ENCODE measurements around the gene CFAP45. TPM values are rescaled to one million over a fixed set of nuclear protein-coding genes. Genes with fewer than 3 reads are reported as not detected.

CFAP45 gene, protein sequence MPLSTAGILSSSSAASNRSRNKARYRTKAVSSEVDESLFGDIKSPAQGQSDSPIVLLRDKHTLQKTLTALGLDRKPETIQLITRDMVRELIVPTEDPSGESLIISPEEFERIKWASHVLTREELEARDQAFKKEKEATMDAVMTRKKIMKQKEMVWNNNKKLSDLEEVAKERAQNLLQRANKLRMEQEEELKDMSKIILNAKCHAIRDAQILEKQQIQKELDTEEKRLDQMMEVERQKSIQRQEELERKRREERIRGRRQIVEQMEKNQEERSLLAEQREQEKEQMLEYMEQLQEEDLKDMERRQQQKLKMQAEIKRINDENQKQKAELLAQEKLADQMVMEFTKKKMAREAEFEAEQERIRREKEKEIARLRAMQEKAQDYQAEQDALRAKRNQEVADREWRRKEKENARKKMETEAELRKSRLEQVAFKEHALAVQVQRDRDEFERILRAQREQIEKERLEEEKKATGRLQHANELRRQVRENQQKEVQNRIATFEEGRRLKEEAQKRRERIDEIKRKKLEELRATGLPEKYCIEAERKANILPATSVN
- total RNA-seq (1 to 10 TPM; 1.3 to 1.5 TPM), polyA plus RNA-seq (under 1 TPM in 1 of 3 donors, not detected in 2; 0.33 TPM), total RNA-seq (0.52 to 6.4 (median 1.7) reads per million in 6 experiments)

DNA sequence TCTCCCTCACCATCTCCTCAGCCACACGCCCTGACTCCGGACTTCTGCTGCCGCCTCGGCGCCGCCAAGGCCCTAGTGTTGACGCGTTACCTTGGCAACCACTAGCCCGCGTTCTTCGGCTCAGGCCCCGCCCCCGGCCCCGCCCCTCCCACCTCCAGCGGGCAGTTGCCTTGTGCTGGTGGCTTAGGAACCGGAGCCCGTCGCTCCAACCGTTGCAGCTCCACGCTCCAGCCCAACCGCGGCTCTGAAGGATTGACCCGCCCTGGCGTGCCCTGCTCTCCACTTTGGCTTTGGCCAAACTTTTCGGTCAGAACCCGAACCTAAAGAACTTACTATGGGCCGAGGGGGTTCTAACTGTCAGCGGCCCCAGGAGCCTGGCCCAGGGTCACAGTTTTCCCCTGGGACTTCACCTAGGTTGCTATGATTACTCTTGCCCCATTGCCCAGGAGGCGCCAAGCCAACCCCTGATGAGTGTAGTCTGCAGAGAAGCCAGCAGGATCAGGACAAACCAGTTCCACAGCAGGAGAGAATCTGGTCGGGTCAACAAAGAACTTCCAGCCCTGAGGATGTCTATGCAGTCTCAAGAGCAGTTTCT, at the start of gene CFAP45:
TSS of gene CFAP45 (minus strand) at position 80 of the 595 bp plus-strand sequence. CDS start at position 13, 67 bp downstream.
- H3K27ac Mint-ChIP-seq, result peak within 1 kb of the TSS in 4 of 10 donors; percentile 56 to 80 (median 70)
- H3K9me3 Mint-ChIP-seq, result peaks cover 0 to 5% (median 0%) of the 10 kb centered on the region in 9 donors
- POLR2A ChIA-PET, result interaction anchor here (0.9 to 1.1 kb wide), 2 partner anchors 10 to 25 kb away, joined by 3 to 6 read pairs; partner anchors contain the start of gene TAGLN2
- DNase-seq, result no peak
- no peaks in the 10 kb centered on the region for H3K27me3 Mint-ChIP-seq
- ATAC-seq, result no peak
- H3K36me3 Mint-ChIP-seq, result no peaks in the 10 kb centered on the region
- H3K4me3 Mint-ChIP-seq, result no peak within 1 kb of the TSS
- peaks cover 0 to 13% (median 9%) of the 10 kb centered on the region in 4 donors for H3K4me1 Mint-ChIP-seq

DNA sequence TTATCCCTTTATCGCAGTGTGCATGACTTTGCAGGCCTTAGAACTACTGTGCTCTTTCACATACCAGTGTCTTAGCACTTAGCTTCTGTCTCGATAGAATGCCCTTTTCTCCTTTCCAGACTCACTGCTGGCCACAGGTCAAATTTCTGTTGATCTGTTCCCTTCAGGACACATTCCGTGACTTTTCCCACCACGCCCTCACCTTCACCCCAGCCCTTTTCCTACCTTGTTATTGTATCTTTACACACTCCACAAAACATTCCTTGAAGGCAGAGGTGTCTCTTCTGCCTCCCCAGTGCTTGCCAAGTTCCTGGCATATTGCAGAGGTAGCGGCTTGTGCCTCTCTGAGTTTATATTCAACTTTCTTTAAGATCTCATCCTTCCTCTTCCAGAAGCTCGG, 49.2 kb upstream of the CFAP45 start:
- no peak overlapping the region for H3K27ac Mint-ChIP-seq

DNA sequence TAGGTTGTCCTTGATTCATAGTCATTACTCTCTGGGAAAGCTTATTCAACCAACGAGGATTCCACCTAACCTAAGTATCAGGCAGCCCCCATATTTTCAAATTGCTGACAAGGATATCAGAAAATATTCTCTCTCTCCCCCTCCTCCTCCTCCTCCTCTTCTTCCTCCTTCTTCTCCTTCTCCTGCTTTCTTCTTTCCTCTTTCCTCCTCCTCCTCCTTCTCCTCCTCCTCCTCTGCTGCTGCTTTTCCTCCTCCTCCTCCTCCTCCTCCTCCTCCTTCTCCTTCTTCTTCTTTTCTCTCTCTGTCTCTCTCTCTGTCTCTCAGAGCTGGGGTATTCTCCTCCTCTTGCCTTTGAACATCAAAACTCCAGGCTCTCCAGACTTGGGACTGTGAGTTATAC, 48.0 kb upstream of the CFAP45 start:
- Mint-ChIP-seq H3K9me3 (no peaks in the 10 kb centered on the region), H3K4me1 (peaks cover 8 to 15% (median 11%) of the 10 kb centered on the region in 4 donors), H3K36me3 (no peaks in the 10 kb centered on the region), H3K4me3 (no peak overlapping the region), H3K27me3 (peaks cover 14 to 54% (median 31%) of the 10 kb centered on the region in 5 donors), H3K27ac (no peak overlapping the region)
- ATAC-seq (no peak), DNase-seq (no peak)
- POLR2A ChIA-PET, result interaction anchor here (0.6 to 1.3 kb wide), 2 partner anchors 20 to 102 kb away, joined by 3 to 4 read pairs; no protein-coding TSS in a partner anchor

More for the DNA sequence above, 49.2 kb upstream of the CFAP45 start:
- no peak overlapping the region for H3K4me3 Mint-ChIP-seq
- peaks cover 17 to 54% (median 32%) of the 10 kb centered on the region in 5 donors for H3K27me3 Mint-ChIP-seq
- H3K9me3 Mint-ChIP-seq, result no peaks in the 10 kb centered on the region
- ATAC-seq (no peak), DNase-seq (no peak)
- peaks cover 8 to 15% (median 11%) of the 10 kb centered on the region in 4 donors for H3K4me1 Mint-ChIP-seq
- H3K36me3 Mint-ChIP-seq, result no peaks in the 10 kb centered on the region
- POLR2A ChIA-PET, result no interaction called here

DNA sequence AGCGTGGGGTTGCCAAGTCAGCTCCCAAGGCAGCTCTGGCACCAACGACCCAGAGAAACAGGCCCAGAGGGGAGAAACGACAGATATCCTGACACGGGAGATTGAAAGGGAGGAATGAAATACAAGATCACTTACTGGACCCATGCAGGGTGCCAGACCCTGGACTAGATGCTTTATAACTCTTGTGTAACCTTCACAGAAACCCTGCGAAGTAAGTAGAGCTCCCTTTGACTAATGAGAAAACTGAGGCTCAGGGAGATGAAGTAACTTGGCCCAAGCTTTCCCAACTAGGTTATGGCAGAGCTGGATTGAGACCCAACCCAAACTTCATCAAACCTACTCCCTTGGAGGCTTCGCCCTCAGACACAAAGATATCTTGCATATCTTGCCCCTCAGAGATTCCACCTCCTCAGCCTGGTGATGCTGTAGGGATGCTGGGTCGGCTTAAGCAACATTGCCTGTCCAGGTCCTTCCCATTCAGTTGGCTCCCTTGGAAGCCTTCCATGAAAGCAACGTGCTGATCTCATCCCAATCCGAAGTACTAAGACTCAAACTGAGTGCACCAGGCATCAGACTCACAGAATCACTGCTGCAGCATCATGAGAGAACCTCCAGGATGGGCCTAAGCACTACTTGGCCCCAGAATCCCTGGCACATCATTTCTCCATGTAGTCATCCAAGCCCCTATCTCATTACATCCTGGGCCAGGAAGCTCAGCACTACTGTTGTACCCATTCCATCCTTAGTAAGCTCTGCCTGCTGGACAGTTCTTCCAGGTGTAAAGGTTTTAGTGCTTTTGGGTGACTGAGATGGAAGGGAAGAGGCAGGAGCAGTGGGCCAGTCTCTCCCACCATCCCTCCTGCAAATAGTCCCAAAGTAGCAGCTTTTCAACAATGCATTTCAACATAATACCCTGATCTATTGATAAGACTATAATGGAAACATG, 46.5 kb upstream of the CFAP45 start:
- peaks cover 20 to 54% (median 30%) of the 10 kb centered on the region in 5 donors for H3K27me3 Mint-ChIP-seq
- ATAC-seq (no peak), DNase-seq (no peak)
- peaks cover 8 to 15% (median 11%) of the 10 kb centered on the region in 4 donors for H3K4me1 Mint-ChIP-seq
- peak overlapping the region in 1 of 10 donors; percentile 49 for H3K27ac Mint-ChIP-seq
- H3K4me3 Mint-ChIP-seq, result peak overlapping the region; percentile 27 to 83 (median 40)
- POLR2A ChIA-PET, result interaction anchor here (1.3 to 2.1 kb wide), 2 partner anchors 19 to 22 kb away, joined by 3 to 13 read pairs; partner anchors contain the start of gene TAGLN2
- no peaks in the 10 kb centered on the region for H3K9me3 Mint-ChIP-seq
- H3K36me3 Mint-ChIP-seq, result no peaks in the 10 kb centered on the region

DNA sequence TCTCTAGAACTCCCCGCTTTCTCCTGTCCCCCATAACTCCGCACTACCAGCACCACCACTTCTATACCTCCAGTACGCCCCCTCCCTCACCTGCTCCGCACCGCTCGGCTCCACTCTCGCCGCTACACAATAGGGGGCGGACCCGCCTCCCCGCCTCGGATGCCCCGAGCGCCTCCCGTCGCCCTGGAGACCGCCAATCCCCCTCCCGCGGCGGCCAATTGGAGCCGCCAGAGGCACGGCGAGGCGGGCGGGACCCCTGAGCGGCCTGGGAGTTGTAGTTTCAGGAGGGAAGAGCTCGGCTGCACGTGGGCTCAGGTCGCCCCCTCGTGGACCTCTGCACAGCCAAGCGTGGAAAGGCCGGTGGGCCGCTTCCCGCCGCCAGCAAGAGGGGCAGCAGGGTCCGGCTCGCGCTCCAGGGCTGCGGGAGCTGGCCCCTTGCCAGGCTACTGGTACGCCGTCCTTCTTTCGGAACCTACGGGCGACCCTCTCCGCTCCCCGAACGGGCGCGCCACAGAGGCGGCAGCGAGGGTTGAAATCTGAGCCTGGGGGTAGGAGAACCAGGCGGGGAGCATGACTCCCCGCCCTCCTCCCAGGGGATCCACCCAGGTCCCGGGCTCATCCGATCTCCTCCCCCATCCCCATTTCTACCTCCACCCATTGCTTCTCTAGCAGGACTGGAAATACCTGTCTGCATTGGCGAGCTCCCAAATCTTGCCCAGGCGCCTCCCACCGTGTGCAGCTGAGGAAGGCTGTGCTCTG, 45.7 kb upstream of the CFAP45 start, which contains the start of gene IGSF9:
TSS of gene IGSF9 (minus strand) at position 131 of the 759 bp plus-strand sequence. CDS start 2,159 bp downstream, outside the sequence.
- peak; percentile 73 to 94 (median 88) for DNase-seq
- Mint-ChIP-seq H3K27ac (peak within 1 kb of the TSS in 5 of 10 donors; percentile 20 to 85 (median 71)), H3K27me3 (peaks cover 16 to 54% (median 25%) of the 10 kb centered on the region in 5 donors), H3K36me3 (no peaks in the 10 kb centered on the region), H3K9me3 (no peaks in the 10 kb centered on the region), H3K4me1 (peaks cover 8 to 15% (median 11%) of the 10 kb centered on the region in 4 donors), H3K4me3 (peak within 1 kb of the TSS; percentile 63 to 88 (median 75))
- ATAC-seq, result peak; percentile 98 to 99
- POLR2A ChIA-PET, result interaction anchor here (2.1 kb wide), 1 partner anchor 21 kb away, joined by 13 read pairs; the partner anchor contains the start of gene TAGLN2

DNA sequence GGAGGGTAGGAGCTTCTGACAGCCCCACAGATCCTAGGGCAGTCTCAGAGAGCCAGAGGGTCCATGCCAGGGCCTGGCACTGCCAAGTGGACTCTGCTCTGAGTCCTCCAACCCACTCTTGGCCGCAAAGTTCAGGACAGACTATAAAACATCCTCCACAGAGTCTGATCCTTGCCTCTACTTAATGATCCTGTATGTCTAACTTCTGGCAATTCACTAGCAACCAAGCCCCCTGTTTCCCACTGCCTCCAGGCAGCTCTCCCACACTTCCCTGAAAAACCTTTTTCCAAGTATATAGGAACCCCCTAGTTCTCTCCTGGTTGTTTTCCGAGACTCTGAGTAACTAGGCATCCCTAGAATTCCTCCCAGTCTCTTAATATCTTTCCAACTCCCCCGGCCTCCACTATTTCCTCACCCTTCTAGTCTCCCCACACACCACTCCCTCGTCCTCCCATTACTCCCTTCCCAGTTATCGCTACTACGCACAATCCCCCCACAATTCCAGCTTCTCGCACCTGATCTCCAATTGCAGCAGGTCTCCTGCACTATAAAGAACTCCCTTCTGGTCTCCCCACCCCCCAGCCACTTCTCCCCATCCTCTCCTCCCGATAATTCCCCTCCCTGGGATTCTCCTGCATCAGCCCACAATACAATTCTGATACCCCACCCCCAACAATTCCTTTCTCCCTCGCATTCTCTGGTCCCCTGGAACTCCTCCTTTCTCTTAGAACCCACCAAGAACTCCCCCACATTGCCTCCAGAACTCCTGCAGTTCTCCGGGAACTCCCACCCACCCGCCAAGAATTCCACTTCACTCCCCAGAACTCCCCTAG, 44.9 kb upstream of the CFAP45 start:
- Mint-ChIP-seq H3K4me3 (peak overlapping the region; percentile 63 to 88 (median 75)), H3K36me3 (no peaks in the 10 kb centered on the region), H3K27ac (peak overlapping the region in 4 of 10 donors; percentile 20 to 85 (median 76)), H3K9me3 (no peaks in the 10 kb centered on the region), H3K4me1 (peaks cover 8 to 15% (median 11%) of the 10 kb centered on the region in 4 donors), H3K27me3 (peaks cover 13 to 60% (median 29%) of the 10 kb centered on the region in 5 donors)
- no peak for ATAC-seq
- POLR2A ChIA-PET, result interaction anchor here (2.1 kb wide), 1 partner anchor 20 kb away, joined by 13 read pairs; the partner anchor contains the start of gene TAGLN2
- DNase-seq, result peak in 1 of 10 donors; percentile 21

DNA sequence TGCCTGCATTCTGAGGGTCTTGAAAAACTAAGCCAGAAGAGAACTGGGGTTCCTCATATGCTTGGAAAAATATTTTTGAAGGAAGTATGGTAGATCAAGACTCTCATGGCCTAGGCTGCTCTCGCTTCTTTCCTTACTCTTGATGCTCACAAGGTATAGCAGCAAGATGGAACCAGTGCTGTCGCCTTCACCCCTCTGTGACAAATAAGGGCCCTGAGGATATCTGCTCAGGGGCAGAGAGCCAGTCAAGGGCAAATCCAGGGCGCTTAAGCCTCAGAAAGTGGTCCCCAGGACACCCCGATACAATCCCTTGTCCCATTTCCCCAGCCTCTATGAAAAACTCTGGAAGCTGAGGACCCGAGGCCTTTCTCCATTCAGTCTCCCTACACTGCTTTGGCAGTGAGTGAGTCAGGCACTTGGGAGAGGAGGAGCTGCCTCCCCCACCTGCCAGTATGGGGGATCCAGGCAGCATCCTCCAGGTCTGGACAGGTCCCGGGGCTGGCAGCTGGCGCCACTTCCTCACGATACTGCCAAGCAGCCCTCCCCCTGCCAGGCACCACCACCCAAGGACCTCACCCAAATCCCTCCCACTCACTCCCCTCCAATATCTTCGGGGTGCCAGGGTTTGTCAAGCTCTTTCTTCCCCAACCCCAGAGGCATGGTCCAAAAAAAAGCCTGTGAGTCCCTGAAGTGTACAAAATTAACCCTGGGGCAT, 44.1 kb upstream of the CFAP45 start:
- POLR2A ChIA-PET, result interaction anchor here (2.1 kb wide), 1 partner anchor 19 kb away, joined by 13 read pairs; the partner anchor contains the start of gene TAGLN2
- Mint-ChIP-seq H3K9me3 (no peaks in the 10 kb centered on the region), H3K4me3 (no peak overlapping the region), H3K27ac (peak overlapping the region in 1 of 10 donors; percentile 82), H3K4me1 (peaks cover 8 to 15% (median 11%) of the 10 kb centered on the region in 4 donors), H3K27me3 (peaks cover 13 to 67% (median 29%) of the 10 kb centered on the region in 5 donors), H3K36me3 (no peaks in the 10 kb centered on the region)
- DNase-seq, result peak in 1 of 10 donors; percentile 61
- ATAC-seq, result no peak

DNA sequence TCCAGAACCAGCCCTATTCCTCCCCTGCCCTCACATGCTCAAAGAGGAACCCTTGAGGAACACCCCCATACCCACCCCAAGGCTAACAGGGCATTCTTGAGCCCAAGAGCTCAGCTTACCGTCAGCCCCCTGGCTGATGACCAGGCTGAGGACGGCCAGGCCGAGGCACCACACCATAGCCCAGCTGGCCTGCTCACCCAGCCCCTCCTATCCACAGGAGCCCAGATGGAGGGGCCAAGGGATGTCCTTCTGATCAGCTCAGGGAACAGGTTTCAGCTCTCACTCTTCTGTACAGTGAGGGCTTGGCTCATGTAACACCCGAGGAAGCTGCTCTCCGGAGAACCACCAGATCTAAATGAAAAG, 43.3 kb upstream of the CFAP45 start:
- peaks cover 8 to 19% (median 12%) of the 10 kb centered on the region in 4 donors for H3K4me1 Mint-ChIP-seq
- peaks cover 15 to 68% (median 31%) of the 10 kb centered on the region in 5 donors for H3K27me3 Mint-ChIP-seq
- DNase-seq (no peak), ATAC-seq (no peak)
- no peak overlapping the region for H3K4me3 Mint-ChIP-seq
- H3K36me3 Mint-ChIP-seq, result no peaks in the 10 kb centered on the region
- POLR2A ChIA-PET, result no interaction called here
- no peaks in the 10 kb centered on the region for H3K9me3 Mint-ChIP-seq
- peak overlapping the region in 1 of 10 donors; percentile 82 for H3K27ac Mint-ChIP-seq

DNA sequence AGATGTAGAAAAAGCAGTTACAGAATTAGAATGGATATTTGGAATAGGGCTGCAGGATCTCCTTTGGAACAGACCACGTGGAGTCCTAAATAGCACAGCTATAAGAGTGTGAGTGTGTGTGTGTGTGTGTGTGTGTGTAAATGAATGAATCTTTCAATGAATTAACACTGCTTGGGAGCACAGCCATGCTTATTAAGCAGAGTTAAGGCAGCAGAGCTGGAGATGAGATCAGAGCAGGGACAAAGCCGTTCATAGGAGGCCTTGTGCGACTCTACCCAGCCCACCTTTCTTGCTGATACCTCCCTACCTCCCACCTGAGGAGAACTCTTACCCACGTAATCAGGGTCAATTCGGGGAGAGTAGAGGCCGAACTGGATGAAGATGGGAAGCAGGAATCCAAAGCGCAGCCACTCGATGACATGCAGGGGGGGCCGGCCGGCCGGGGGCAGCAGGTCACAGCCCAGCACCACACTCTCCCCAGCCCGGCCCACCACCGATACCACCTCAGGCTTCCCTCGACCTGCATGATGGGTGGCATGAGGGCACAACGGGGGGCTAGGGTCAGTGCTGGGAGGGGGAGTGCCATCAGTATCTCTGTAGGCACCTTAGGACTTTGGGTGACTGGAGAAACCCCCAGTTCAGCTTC, 42.8 kb upstream of the CFAP45 start:
- DNase-seq (no peak), ATAC-seq (no peak)
- peaks cover 16 to 68% (median 32%) of the 10 kb centered on the region in 5 donors for H3K27me3 Mint-ChIP-seq
- H3K4me3 Mint-ChIP-seq, result no peak overlapping the region
- H3K9me3 Mint-ChIP-seq, result no peaks in the 10 kb centered on the region
- H3K27ac Mint-ChIP-seq, result no peak overlapping the region
- H3K36me3 Mint-ChIP-seq, result no peaks in the 10 kb centered on the region
- peaks cover 7 to 24% (median 12%) of the 10 kb centered on the region in 4 donors for H3K4me1 Mint-ChIP-seq
- POLR2A ChIA-PET, result no interaction called here
